Nephron (organoid): ENCODE measurements around the gene DDX20.

Experiments used
- H3K27ac Mint-ChIP-seq, 3 experiments: 2 replicates each; pipeline ENCODE4 v1.8.0; 2020; ENCODE audit warnings: mixed read lengths in 3 of 3, mild to moderate bottlenecking in 2 of 3, moderate library complexity in 1 of 3
- H3K27me3 Mint-ChIP-seq: 2 replicates; pipeline ENCODE4 v1.8.0; 2021; ENCODE audit warnings: low read depth, mild to moderate bottlenecking, moderate library complexity, mixed read lengths
- H3K36me3 Mint-ChIP-seq: 2 replicates; pipeline ENCODE4 v1.8.0; 2020; ENCODE audit warnings: low read depth, mixed read lengths
- H3K4me1 Mint-ChIP-seq: 2 replicates; pipeline ENCODE4 v1.8.0; 2020; ENCODE audit warnings: mixed read lengths
- H3K4me3 Mint-ChIP-seq, 3 experiments: 2 replicates each; pipeline ENCODE4 v1.8.0; 2020; ENCODE audit warnings: mild to moderate bottlenecking in 3 of 3, mixed read lengths in 3 of 3, moderate library complexity in 2 of 3
- H3K9me3 Mint-ChIP-seq: 2 replicates; pipeline ENCODE4 v1.8.0; 2020; ENCODE audit warnings: mixed read lengths
- CTCF ChIP-seq, 3 experiments: fragments of 200-600 bp; sonication (generic); IDR thresholded peaks; one replicate each; pipeline ENCODE4 v1.5.0; 2021; ENCODE audit warnings: antibody characterized with exemption in 3 of 3; ENCODE audit not compliant: unreplicated experiment in 3 of 3

The DDX20 gene

GRCh38 chr1:111742938-111743549 is 12.7 kb upstream of the DDX20 start:
- H3K27ac Mint-ChIP-seq = no peak overlapping the region
- H3K36me3 Mint-ChIP-seq = no peaks in the 10 kb centered on the region
- H3K9me3 Mint-ChIP-seq = no peaks in the 10 kb centered on the region

GRCh38 chr1:111743679-111744101 is 12.0 kb upstream of the DDX20 start:
- TF ChIP-seq CTCF (IDR thresholded peaks at IDR 0.05; ENCODE audit: unreplicated experiment in 3 of 3) = no peak
- Mint-ChIP-seq H3K27me3 (peaks cover 25% of the 10 kb centered on the region), H3K4me1 (peaks cover 32% of the 10 kb centered on the region), H3K27ac (no peak overlapping the region), H3K9me3 (no peaks in the 10 kb centered on the region), H3K4me3 (no peak overlapping the region), H3K36me3 (no peaks in the 10 kb centered on the region)

More at GRCh38 chr1:111742938-111743549, 12.7 kb upstream of the DDX20 start:
- no peak overlapping the region for H3K4me3 Mint-ChIP-seq
- no peak for TF ChIP-seq CTCF (IDR thresholded peaks at IDR 0.05; ENCODE audit: unreplicated experiment in 3 of 3)
- peaks cover 26% of the 10 kb centered on the region for H3K4me1 Mint-ChIP-seq
- peaks cover 27% of the 10 kb centered on the region for H3K27me3 Mint-ChIP-seq

- no peaks in the 10 kb centered on the region for H3K36me3 Mint-ChIP-seq
- TF ChIP-seq CTCF (IDR thresholded peaks at IDR 0.05; ENCODE audit: unreplicated experiment in 3 of 3) = no peak
- no peaks in the 10 kb centered on the region for H3K9me3 Mint-ChIP-seq
- H3K4me1 Mint-ChIP-seq = peaks cover 45% of the 10 kb centered on the region
- H3K4me3 Mint-ChIP-seq = no peak overlapping the region
- H3K27me3 Mint-ChIP-seq = peaks cover 17% of the 10 kb centered on the region
- no peak overlapping the region for H3K27ac Mint-ChIP-seq
Measured at GRCh38 chr1:111745675-111746613, 9.8 kb upstream of the DDX20 start.

GRCh38 chr1:111746614-111746999 is 9.1 kb upstream of the DDX20 start:
- no peak overlapping the region for H3K27ac Mint-ChIP-seq
- TF ChIP-seq CTCF (IDR thresholded peaks at IDR 0.05; ENCODE audit: unreplicated experiment in 3 of 3) = no peak
- H3K4me1 Mint-ChIP-seq = peaks cover 47% of the 10 kb centered on the region
- H3K36me3 Mint-ChIP-seq = no peaks in the 10 kb centered on the region
- H3K4me3 Mint-ChIP-seq = no peak overlapping the region
- peaks cover 13% of the 10 kb centered on the region for H3K27me3 Mint-ChIP-seq
- no peaks in the 10 kb centered on the region for H3K9me3 Mint-ChIP-seq

- TF ChIP-seq CTCF (IDR thresholded peaks at IDR 0.05; ENCODE audit: unreplicated experiment in 3 of 3) = peak; percentile 30 to 37 (median 30)
- Mint-ChIP-seq H3K9me3 (no peaks in the 10 kb centered on the region), H3K36me3 (no peaks in the 10 kb centered on the region), H3K4me1 (peaks cover 47% of the 10 kb centered on the region), H3K27ac (no peak overlapping the region), H3K27me3 (peaks cover 8% of the 10 kb centered on the region), H3K4me3 (no peak overlapping the region)
Measured at GRCh38 chr1:111747282-111747734, 8.4 kb upstream of the DDX20 start.
